HepG2 (cell line): ENCODE results near the gene PTPRM. TPM values are rescaled to one million over a fixed set of nuclear protein-coding genes. Genes with fewer than 3 reads are reported as not detected.

Experiments used
- ATAC-seq: fragments of 200-7000 bp; cut with Tn5 transposase; 3 replicates; pipeline ENCODE4 v1.9.1; 2020; ENCODE audit warnings: mild to moderate bottlenecking, moderate library complexity
- BruUV-seq: library from RNA; stranded (reverse); fragments of 400-500 nt; replicated peaks from 2 replicates; lab custom pipeline; 2021; lab: Mats Ljungman, UMichigan
- CTCF ChIA-PET: fragments of 300-600 bp; formaldehyde crosslinking; extraction: SDS; loops from one replicate; lab custom pipeline; 2021; ENCODE audit warnings: low total read pairs, inconsistent platforms, low intra/inter-chr PET ratio; lab: Yijun Ruan, JAX
- POLR2A ChIA-PET: fragments of 350-600 bp; sonication (Branson Sonifier 250); formaldehyde crosslinking; loops from one replicate; lab custom pipeline; 2020; ENCODE audit warnings: antibody characterized with exemption, inconsistent platforms; lab: Yijun Ruan, JAX
- DNase-seq: peaks from one replicate; pipeline ENCODE4 v3.0.0-alpha.2; 2015; ENCODE audit warnings: low spot score
- FAIRE-seq: peaks from 3 replicates; lab custom pipeline; 2011; peaks lifted over from hg19 to GRCh38; lab: Jason Lieb, UNC
- H2AFZ ChIP-seq: one replicate; pipeline ENCODE4 v1.6.1; 2011; ENCODE audit warnings: low read length, inconsistent platforms
- H3K27ac ChIP-seq: fragments of 300-600 bp; 3 replicates; pipeline ENCODE4 v1.8.0; 2011; ENCODE audit warnings: mixed run types, mild to moderate bottlenecking, mixed read lengths, low read length, inconsistent platforms; ENCODE audit not compliant: insufficient read depth; ENCODE audit errors: extremely low read length
- H3K27me3 ChIP-seq, 2 experiments: fragments of 200-600 bp in 1 of 2; 2 replicates in 1 of 2; 3 replicates in 1 of 2; pipeline versions ENCODE4 v1.6.0 to v1.8.0; 2011; ENCODE audit warnings: low read length in 2 of 2, mild to moderate bottlenecking in 2 of 2, moderate library complexity in 2 of 2, inconsistent platforms in 1 of 2; ENCODE audit not compliant: insufficient read depth in 2 of 2, control insufficient read depth in 1 of 2
- H3K36me3 ChIP-seq, 2 experiments: fragments of 200-600 bp in 1 of 2; replicated peaks in 1 of 2; 2 replicates in 1 of 2; 3 replicates in 1 of 2; pipeline versions ENCODE4 v1.5.1 to v1.8.0; 2011; ENCODE audit warnings: low read length in 2 of 2, inconsistent platforms in 1 of 2; ENCODE audit not compliant: insufficient read depth in 2 of 2, control insufficient read depth in 1 of 2
- H3K4me1 ChIP-seq: 2 replicates; pipeline ENCODE4 v1.5.1; 2012; ENCODE audit warnings: low read length, inconsistent platforms; ENCODE audit not compliant: insufficient read depth
- H3K4me2 ChIP-seq: 2 replicates; pipeline ENCODE4 v1.6.0; 2011; ENCODE audit warnings: low read depth, low read length, inconsistent platforms
- H3K4me3 ChIP-seq, 3 experiments: fragments of 200-600 bp in 1 of 3; sonication (generic), shearing (Covaris generic) in 1 of 3; replicated peaks in 1 of 3; 2 replicates each; pipeline ENCODE4 v1.5.1; 2011 to 2016; ENCODE audit warnings: low read length in 3 of 3, inconsistent platforms in 2 of 3, low read depth in 2 of 3, mild to moderate bottlenecking in 2 of 3, control low read depth in 1 of 3, mixed read lengths in 1 of 3; ENCODE audit not compliant: insufficient read depth in 1 of 3
- H3K79me2 ChIP-seq: one replicate; pipeline ENCODE4 v1.6.1; 2011; ENCODE audit warnings: low read length, inconsistent platforms; ENCODE audit not compliant: insufficient read depth
- H3K9ac ChIP-seq: 2 replicates; pipeline ENCODE4 v1.6.0; 2011; ENCODE audit warnings: mild to moderate bottlenecking, low read depth, low read length, inconsistent platforms; ENCODE audit not compliant: insufficient read depth
- H3K9me3 ChIP-seq: 2 replicates; pipeline ENCODE4 v1.5.1; 2012; ENCODE audit warnings: mild to moderate bottlenecking, low read length
- H4K20me1 ChIP-seq: 2 replicates; pipeline ENCODE4 v1.6.0; 2011; ENCODE audit warnings: inconsistent platforms, mild to moderate bottlenecking, low read length, moderate library complexity; ENCODE audit not compliant: insufficient read depth
- ELF1 ChIP-seq: sonication (generic); formaldehyde crosslinking; IDR thresholded peaks from 2 replicates; pipeline ENCODE4 v1.4.0; 2020; ENCODE audit warnings: missing genetic modification reagents
- GMEB1 ChIP-seq: sonication (generic); formaldehyde crosslinking; IDR thresholded peaks from 2 replicates; pipeline ENCODE4 v1.5.1; 2020; ENCODE audit warnings: missing genetic modification reagents, mild to moderate bottlenecking, borderline replicate concordance
- HNRNPK ChIP-seq: fragments of 200-400 bp; formaldehyde crosslinking; IDR thresholded peaks from 2 replicates; pipeline ENCODE4 v1.6.1; 2018; ENCODE audit warnings: low read length, low read depth, moderate library complexity, mild to moderate bottlenecking; ENCODE audit not compliant: poor library complexity, severe bottlenecking
- KLF9 ChIP-seq: IDR thresholded peaks from 2 replicates; pipeline ENCODE4 v1.6.1; 2016; ENCODE audit warnings: low read depth
- MAZ ChIP-seq, 2 experiments: sonication (generic) in 1 of 2; formaldehyde crosslinking in 1 of 2; IDR thresholded peaks; 2 replicates each; pipeline versions ENCODE4 v1.5.0 to v1.6.1; 2012 to 2020; ENCODE audit warnings: low read depth in 2 of 2, mild to moderate bottlenecking in 2 of 2, borderline replicate concordance in 1 of 2, improper control_type of control experiment in 1 of 2, low read length in 1 of 2, missing genetic modification reagents in 1 of 2, moderate library complexity in 1 of 2
- MED8 ChIP-seq: sonication (generic); formaldehyde crosslinking; IDR thresholded peaks from 2 replicates; pipeline ENCODE4 v1.8.1; 2023; ENCODE audit warnings: mild to moderate bottlenecking, missing genetic modification reagents; ENCODE audit not compliant: insufficient replicate concordance
- MEF2D ChIP-seq: sonication (generic); formaldehyde crosslinking; IDR thresholded peaks from 2 replicates; pipeline ENCODE4 v1.5.1; 2020; ENCODE audit warnings: mild to moderate bottlenecking, missing genetic modification reagents
- MXD1 ChIP-seq: sonication (generic); formaldehyde crosslinking; IDR thresholded peaks from 2 replicates; pipeline ENCODE4 v1.4.0; 2020; ENCODE audit warnings: mild to moderate bottlenecking, missing genetic modification reagents
- NAIF1 ChIP-seq: sonication (generic); formaldehyde crosslinking; IDR thresholded peaks from 2 replicates; pipeline ENCODE4 v1.5.0; 2020; ENCODE audit warnings: mild to moderate bottlenecking, missing genetic modification reagents, borderline replicate concordance
- POGK ChIP-seq: sonication (generic); formaldehyde crosslinking; conservative IDR thresholded peaks from 2 replicates; pipeline ENCODE4 v1.8.0; 2022; ENCODE audit warnings: mild to moderate bottlenecking, moderate library complexity, missing genetic modification reagents
- SAP130 ChIP-seq: IDR thresholded peaks from 2 replicates; pipeline ENCODE4 v1.6.1; 2016; ENCODE audit warnings: low read depth
- SOX6 ChIP-seq, 2 experiments: fragments of 450-650 bp in 1 of 2; sonication (generic) in 1 of 2; formaldehyde crosslinking in 1 of 2; IDR thresholded peaks; 2 replicates each; pipeline versions ENCODE4 v1.4.0 to v1.6.1; 2017 to 2020; ENCODE audit warnings: antibody characterized with exemption in 1 of 2, mild to moderate bottlenecking in 1 of 2, missing genetic modification reagents in 1 of 2
- STAG1 ChIP-seq: sonication (generic); formaldehyde crosslinking; IDR thresholded peaks from 2 replicates; pipeline ENCODE4 v1.4.0; 2020; ENCODE audit warnings: missing genetic modification reagents
- TBP ChIP-seq: sonication (generic); formaldehyde crosslinking; IDR thresholded peaks from 2 replicates; pipeline ENCODE4 v1.5.0; 2020; ENCODE audit warnings: missing genetic modification reagents
- TCF12 ChIP-seq, 2 experiments: fragments of 450-650 bp in 1 of 2; sonication (generic) in 1 of 2; formaldehyde crosslinking in 1 of 2; IDR thresholded peaks; 2 replicates each; pipeline versions ENCODE4 v1.6.1 to v1.8.0; 2017 to 2022; ENCODE audit warnings: antibody characterized with exemption in 1 of 2, mild to moderate bottlenecking in 1 of 2, missing genetic modification reagents in 1 of 2, moderate library complexity in 1 of 2
- ZNF30 ChIP-seq: sonication (generic); formaldehyde crosslinking; IDR thresholded peaks from 2 replicates; pipeline ENCODE4 v1.5.0; 2020; ENCODE audit warnings: mild to moderate bottlenecking, missing genetic modification reagents
- ZNF382 ChIP-seq: sonication (generic); formaldehyde crosslinking; IDR thresholded peaks from 2 replicates; pipeline ENCODE4 v1.5.0; 2020; ENCODE audit warnings: missing genetic modification reagents, mild to moderate bottlenecking, borderline replicate concordance
- ZNF749 ChIP-seq: sonication (generic); formaldehyde crosslinking; IDR thresholded peaks from 2 replicates; pipeline ENCODE4 v1.8.0; 2022; ENCODE audit warnings: mild to moderate bottlenecking, missing genetic modification reagents, moderate library complexity, borderline replicate concordance
- ZNF766 ChIP-seq: sonication (generic); formaldehyde crosslinking; IDR thresholded peaks from 2 replicates; pipeline ENCODE4 v1.5.0; 2020; ENCODE audit warnings: missing genetic modification reagents, borderline replicate concordance
- ZNF841 ChIP-seq: sonication (generic); formaldehyde crosslinking; IDR thresholded peaks from 2 replicates; pipeline ENCODE4 v1.8.1; 2023; ENCODE audit warnings: missing genetic modification reagents, borderline replicate concordance
- ZNF878 ChIP-seq: sonication (generic); formaldehyde crosslinking; IDR thresholded peaks from 2 replicates; pipeline ENCODE4 v1.8.1; 2023; ENCODE audit warnings: mild to moderate bottlenecking, missing genetic modification reagents, moderate library complexity
- WGBS: methylation state at CpG from one replicate; pipeline ENCODE4 v1.1.6; 2017; ENCODE audit warnings: low lambda C conversion rate; 5-methylcytosine and 5-hydroxymethylcytosine counted together
- in situ Hi-C: cut with HindIII; loops from 2 replicates; pipeline ENCODE4 v1.10.0; 2017; ENCODE audit warnings: low pct_unique_long_range_greater_than_20kb; ENCODE audit not compliant: extremely low pct_ligation_motif_present
- intact Hi-C: fragments of 100-400 bp; cut with micrococcal nuclease; formaldehyde crosslinking; loops from one replicate; pipeline ENCODE4 v1.10.0; 2022; ENCODE audit not compliant: unreplicated experiment
- polyA plus RNA-seq, 8 experiments: library from polyadenylated mRNA; depleted of rRNA in 3 of 8; stranded (reverse) in 7 of 8; unstranded in 1 of 8; fragments of >200 nt; fragmentation: Illumina TruSeq in 4 of 8; extraction: Trizol in 4 of 8; gene quantifications; 2 replicates each; pipeline versions ENCODE4 v1.2.1 to v1.2.3, GENCODE V29; 2011 to 2016; ENCODE audit warnings: low read depth in 4 of 8, missing spikeins in 1 of 8, mixed read lengths in 1 of 8; ENCODE audit not compliant: insufficient read depth in 1 of 8
- total RNA-seq, 5 experiments: library from RNA; depleted of rRNA; stranded (reverse); fragments of >200 nt; fragmentation: Illumina TruSeq; extraction: Trizol; gene quantifications; 2 replicates each; pipeline ENCODE4 v1.2.3, GENCODE V29; 2016; ENCODE audit warnings: low read depth in 1 of 5

PTPRM gene
- total and polyA plus RNA-seq, 2 of the 13 experiments (the other 11 are each of a cell fraction or from before 2014, with no cell fraction given) = 12.6 to 108 TPM

- ChIA-PET CTCF (no interaction called here), POLR2A (no interaction called here)
- 95% methylated on average over 8 of the region's 9 CpGs for WGBS
Observed at GRCh38 chr18:7725473-7725872, 158.4 kb downstream of the PTPRM start.

GRCh38 chr18:7725897-7726296 lies 158.8 kb downstream of the PTPRM start:
- peaks cover 22% of the 10 kb centered on the region for H3K4me1 ChIP-seq
- no peaks in the 10 kb centered on the region for H3K79me2 ChIP-seq
- H3K4me2 ChIP-seq = no peak overlapping the region
- POLR2A ChIA-PET = no interaction called here
- intact Hi-C loops = no loop called here
- BruUV-seq = no TSS peak
- H3K4me3 ChIP-seq = no peak overlapping the region
- H3K27me3 ChIP-seq = no peaks in the 10 kb centered on the region
- in situ Hi-C loops = no loop called here
- CTCF ChIA-PET = no interaction called here
- no peaks in the 10 kb centered on the region for H3K36me3 ChIP-seq
- H3K9me3 ChIP-seq = no peaks in the 10 kb centered on the region
- 93% methylated on average over 10 of the region's 10 CpGs for WGBS
- H3K27ac ChIP-seq = no peak overlapping the region
- FAIRE-seq = no peak
- no peak for ATAC-seq
- H2AFZ ChIP-seq = no peak overlapping the region
- DNase-seq = no peak
- H3K9ac ChIP-seq = no peak overlapping the region
- no peaks in the 10 kb centered on the region for H4K20me1 ChIP-seq
- TF ChIP-seq GMEB1 (CRISPR knock-in tag) = no peak
- no peak for TF ChIP-seq STAG1 (CRISPR knock-in tag)
- no peak for TF ChIP-seq SOX6 (IDR thresholded peaks at IDR 0.05)
- TF ChIP-seq SOX6 (CRISPR knock-in tag; IDR thresholded peaks at IDR 0.05) = no peak
- no peak for TF ChIP-seq ZNF30 (CRISPR knock-in tag)
- TF ChIP-seq TBP (CRISPR knock-in tag) = no peak
- no peak for TF ChIP-seq MEF2D
- no peak for TF ChIP-seq NAIF1 (CRISPR knock-in tag)
- no peak for TF ChIP-seq POGK (CRISPR knock-in tag)
- TF ChIP-seq ZNF766 = no peak
- no peak for TF ChIP-seq ELF1 (CRISPR knock-in tag)
- TF ChIP-seq MXD1 (CRISPR knock-in tag) = no peak

More at GRCh38 chr18:7725473-7725872, 158.4 kb downstream of the PTPRM start:
- intact Hi-C loops = no loop called here
- no peak for ATAC-seq
- no peaks in the 10 kb centered on the region for H3K36me3 ChIP-seq
- BruUV-seq = no TSS peak
- no peaks in the 10 kb centered on the region for H4K20me1 ChIP-seq
- no peaks in the 10 kb centered on the region for H3K27me3 ChIP-seq
- H3K9ac ChIP-seq = no peak overlapping the region
- no peak overlapping the region for H2AFZ ChIP-seq
- in situ Hi-C loops = no loop called here
- no peak for FAIRE-seq
- H3K4me2 ChIP-seq = no peak overlapping the region
- H3K79me2 ChIP-seq = no peaks in the 10 kb centered on the region
- no peaks in the 10 kb centered on the region for H3K9me3 ChIP-seq
- no peak overlapping the region for H3K4me3 ChIP-seq
- peaks cover 24% of the 10 kb centered on the region for H3K4me1 ChIP-seq
- DNase-seq = no peak
- H3K27ac ChIP-seq = no peak overlapping the region
- TF ChIP-seq ZNF878 (CRISPR knock-in tag) (no peak), MAZ (IDR thresholded peaks at IDR 0.05; ENCODE audit: borderline replicate concordance, low read depth, low read length) (no peak), MAZ (CRISPR knock-in tag; IDR thresholded peaks at IDR 0.05; ENCODE audit: low read depth) (no peak), MED8 (CRISPR knock-in tag) (no peak), ZNF749 (CRISPR knock-in tag) (no peak), TCF12 (IDR thresholded peaks at IDR 0.05) (no peak), TCF12 (CRISPR knock-in tag; IDR thresholded peaks at IDR 0.05) (no peak), ZNF382 (CRISPR knock-in tag) (no peak), ZNF841 (no peak), KLF9 (CRISPR knock-in tag) (no peak), HNRNPK (no peak), SAP130 (CRISPR knock-in tag) (no peak)
